Measurements from ENCODE around the gene MSRB2.
"Not testable (repeated sequence)": the region's sequence is repeated elsewhere in the genome, so short reads cannot be mapped to it uniquely, and the experiment has no call there.

Gene MSRB2

GRCh38 chr10:23067337-23067736 lies 28.0 kb upstream of the MSRB2 start:
- H4K20me1 ChIP-seq (ENCODE audit: insufficient read depth, low read length), result no peaks in the 10 kb centered on the region
- H3K9me3 ChIP-seq (ENCODE audit: low read length), result no peaks in the 10 kb centered on the region
- no peaks in the 10 kb centered on the region for H3K9me2 ChIP-seq (ENCODE audit: low read depth, low read length)
- no peak overlapping the region for H3K4me2 ChIP-seq (ENCODE audit: low read length)
- TF ChIP-seq EZH2 (IDR thresholded peaks at IDR 0.05; ENCODE audit: borderline replicate concordance, low read length) (no peak), CTCF (IDR thresholded peaks at IDR 0.05; ENCODE audit: low read length) (no peak)
- H2AFZ ChIP-seq (ENCODE audit: low read length), result no peak overlapping the region
- H3K4me1 ChIP-seq (ENCODE audit: insufficient read depth, low read length, severe bottlenecking), result no peaks in the 10 kb centered on the region
- H3K27ac ChIP-seq (ENCODE audit: low read depth, low read length, poor library complexity, severe bottlenecking), result no peak overlapping the region
- no peaks in the 10 kb centered on the region for H3F3A ChIP-seq (ENCODE audit: insufficient read depth, low read length)
- H3K27me3 ChIP-seq (ENCODE audit: insufficient read depth, low read length), result no peaks in the 10 kb centered on the region
- H3K36me3 ChIP-seq (ENCODE audit: insufficient read depth, low read length), result no peaks in the 10 kb centered on the region
- H3K9ac ChIP-seq (ENCODE audit: low read length), result no peak overlapping the region
- H3K79me2 ChIP-seq (ENCODE audit: insufficient read depth, low read length), result no peaks in the 10 kb centered on the region
- H3K4me3 ChIP-seq (ENCODE audit: low read depth, low read length, poor library complexity, severe bottlenecking), result no peak overlapping the region

- Histone ChIP-seq H3K9me2 (ENCODE audit: low read depth, low read length) (no peaks in the 10 kb centered on the region), H3K4me2 (ENCODE audit: low read length) (no peak overlapping the region; the same call in 1 of the 2 replicates), H3K9ac (ENCODE audit: low read length) (no peak overlapping the region), H4K20me1 (ENCODE audit: insufficient read depth, low read length) (no peaks in the 10 kb centered on the region), H3K9me3 (ENCODE audit: low read length) (no peaks in the 10 kb centered on the region), H3K4me3 (ENCODE audit: low read depth, low read length, poor library complexity, severe bottlenecking) (no peak overlapping the region), H3K27ac (ENCODE audit: low read depth, low read length, poor library complexity, severe bottlenecking) (no peak overlapping the region), H3K79me2 (ENCODE audit: insufficient read depth, low read length) (no peaks in the 10 kb centered on the region), H2AFZ (ENCODE audit: low read length) (no peak overlapping the region), H3K4me1 (ENCODE audit: insufficient read depth, low read length, severe bottlenecking) (no peaks in the 10 kb centered on the region), H3K36me3 (ENCODE audit: insufficient read depth, low read length) (no peaks in the 10 kb centered on the region), H3K27me3 (ENCODE audit: insufficient read depth, low read length) (no peaks in the 10 kb centered on the region), H3F3A (ENCODE audit: insufficient read depth, low read length) (no peaks in the 10 kb centered on the region)
- TF ChIP-seq CTCF (IDR thresholded peaks at IDR 0.05; ENCODE audit: low read length), result peak; percentile 92
- TF ChIP-seq EZH2 (IDR thresholded peaks at IDR 0.05; ENCODE audit: borderline replicate concordance, low read length), result no peak
Measured at GRCh38 chr10:23067939-23068775, 27.2 kb upstream of the MSRB2 start.

GRCh38 chr10:23069019-23069815 lies 26.2 kb upstream of the MSRB2 start:
- Histone ChIP-seq H3K27me3 (ENCODE audit: insufficient read depth, low read length) (0 out of 2 replicates have a peak, but pooled peaks cover 4% of the 10 kb centered on the region), H3K4me2 (ENCODE audit: low read length) (no peak overlapping the region), H3K4me1 (ENCODE audit: insufficient read depth, low read length, severe bottlenecking) (no peaks in the 10 kb centered on the region), H3K9me2 (ENCODE audit: low read depth, low read length) (no peaks in the 10 kb centered on the region), H3F3A (ENCODE audit: insufficient read depth, low read length) (no peaks in the 10 kb centered on the region), H3K4me3 (ENCODE audit: low read depth, low read length, poor library complexity, severe bottlenecking) (no peak overlapping the region), H2AFZ (ENCODE audit: low read length) (no peak overlapping the region), H3K9me3 (ENCODE audit: low read length) (no peaks in the 10 kb centered on the region), H3K9ac (ENCODE audit: low read length) (no peak overlapping the region), H3K79me2 (ENCODE audit: insufficient read depth, low read length) (no peaks in the 10 kb centered on the region), H4K20me1 (ENCODE audit: insufficient read depth, low read length) (no peaks in the 10 kb centered on the region), H3K27ac (ENCODE audit: low read depth, low read length, poor library complexity, severe bottlenecking) (no peak overlapping the region), H3K36me3 (ENCODE audit: insufficient read depth, low read length) (no peaks in the 10 kb centered on the region)
- no peak for TF ChIP-seq EZH2 (IDR thresholded peaks at IDR 0.05; ENCODE audit: borderline replicate concordance, low read length)
- TF ChIP-seq CTCF (IDR thresholded peaks at IDR 0.05; ENCODE audit: low read length), result no peak

GRCh38 chr10:23070092-23070912 lies 25.1 kb upstream of the MSRB2 start:
- not testable (repeated sequence) for H3K9me2 ChIP-seq (ENCODE audit: low read depth, low read length); H3K4me2 ChIP-seq (ENCODE audit: low read length); H3K27me3 ChIP-seq (ENCODE audit: insufficient read depth, low read length); H3K36me3 ChIP-seq (ENCODE audit: insufficient read depth, low read length); H3F3A ChIP-seq (ENCODE audit: insufficient read depth, low read length); H3K4me1 ChIP-seq (ENCODE audit: insufficient read depth, low read length, severe bottlenecking); H3K9ac ChIP-seq (ENCODE audit: low read length); H3K9me3 ChIP-seq (ENCODE audit: low read length); H2AFZ ChIP-seq (ENCODE audit: low read length); H3K79me2 ChIP-seq (ENCODE audit: insufficient read depth, low read length); H4K20me1 ChIP-seq (ENCODE audit: insufficient read depth, low read length); H3K4me3 ChIP-seq (ENCODE audit: low read depth, low read length, poor library complexity, severe bottlenecking); H3K27ac ChIP-seq (ENCODE audit: low read depth, low read length, poor library complexity, severe bottlenecking)

All from OCI-LY1 (cell line).